IMR-90 (cell line): ENCODE results near the gene OBP2B. TPM values are rescaled to one million over a fixed set of nuclear protein-coding genes. Genes with fewer than 3 reads are reported as not detected.
"Not testable (repeated sequence)": the region's sequence is repeated elsewhere in the genome, so short reads cannot be mapped to it uniquely, and the experiment has no call there.

Experiments
- ATAC-seq: fragments of 200-7000 bp; cut with Tn5 transposase; 2 replicates; pipeline ENCODE4 v1.9.1; 2020; ENCODE audit warnings: low read depth, mild to moderate bottlenecking, moderate library complexity
- BruUV-seq: library from RNA; stranded (reverse); fragments of 400-500 nt; replicated peaks from 2 replicates; lab custom pipeline; 2021; lab: Mats Ljungman, UMichigan
- CTCF ChIA-PET: fragments of 300-600 bp; formaldehyde crosslinking; extraction: SDS; loops from one replicate; lab custom pipeline; 2021; ENCODE audit warnings: antibody characterized with exemption; lab: Yijun Ruan, JAX
- POLR2A ChIA-PET: fragments of 300-600 bp; sonication (Branson Sonifier 250); formaldehyde crosslinking; loops from one replicate; lab custom pipeline; 2022; ENCODE audit warnings: antibody characterized with exemption; ENCODE audit not compliant: unreplicated experiment; lab: Charles Lee
- DNase-seq: peaks from one replicate; pipeline ENCODE4 v3.0.0; 2013
- H2AFZ ChIP-seq: replicated peaks from 2 replicates; pipeline ENCODE3; 2013; ENCODE audit warnings: low read length, mild to moderate bottlenecking; ENCODE audit not compliant: poor library complexity
- H2AK5ac ChIP-seq: 2 replicates; pipeline ENCODE4 v1.6.1; 2013; ENCODE audit warnings: low read depth, low read length, inconsistent platforms
- H2AK9ac ChIP-seq: replicated peaks from 2 replicates; pipeline ENCODE3; 2013; ENCODE audit warnings: mild to moderate bottlenecking, low read depth, low read length, moderate library complexity; ENCODE audit not compliant: poor library complexity
- H2BK120ac ChIP-seq: 2 replicates; pipeline ENCODE4 v1.6.1; 2013; ENCODE audit warnings: low read depth, low read length, inconsistent platforms
- H2BK15ac ChIP-seq: 3 replicates; pipeline ENCODE4 v1.6.1; 2013; ENCODE audit warnings: low read depth, low read length, inconsistent platforms
- H2BK20ac ChIP-seq: 2 replicates; pipeline ENCODE4 v1.6.1; 2013; ENCODE audit warnings: low read depth, mild to moderate bottlenecking, inconsistent platforms, low read length, moderate library complexity
- H2BK5ac ChIP-seq: 2 replicates; pipeline ENCODE4 v1.6.1; 2013; ENCODE audit warnings: mild to moderate bottlenecking, low read depth, low read length, inconsistent platforms; ENCODE audit not compliant: poor library complexity, severe bottlenecking
- H3K14ac ChIP-seq: replicated peaks from 2 replicates; pipeline ENCODE4 v1.6.1; 2013; ENCODE audit warnings: low read depth, low read length, inconsistent platforms
- H3K18ac ChIP-seq: 2 replicates; pipeline ENCODE4 v1.6.1; 2013; ENCODE audit warnings: low read depth, low read length, control low read depth
- H3K23ac ChIP-seq: 2 replicates; pipeline ENCODE4 v1.6.1; 2013; ENCODE audit warnings: low read depth, low read length, inconsistent platforms
- H3K27ac ChIP-seq: 2 replicates; pipeline ENCODE4 v1.5.1; 2013; ENCODE audit warnings: mild to moderate bottlenecking, control low read depth, low read length; ENCODE audit not compliant: insufficient read depth
- H3K27me3 ChIP-seq: 2 replicates; pipeline ENCODE4 v1.6.1; 2013; ENCODE audit warnings: low read length; ENCODE audit not compliant: control insufficient read depth, insufficient read depth
- H3K36me3 ChIP-seq: 2 replicates; pipeline ENCODE4 v1.6.1; 2013; ENCODE audit warnings: low read length, mixed read lengths; ENCODE audit not compliant: control insufficient read depth, insufficient read depth
- H3K4ac ChIP-seq: 2 replicates; pipeline ENCODE4 v1.6.1; 2013; ENCODE audit warnings: low read depth, low read length, inconsistent platforms
- H3K4me1 ChIP-seq: 2 replicates; pipeline ENCODE4 v1.6.1; 2013; ENCODE audit warnings: low read length, mixed read lengths; ENCODE audit not compliant: control insufficient read depth, insufficient read depth
- H3K4me2 ChIP-seq: 2 replicates; pipeline ENCODE4 v1.6.1; 2013; ENCODE audit warnings: low read depth, mild to moderate bottlenecking, control low read depth, low read length, moderate library complexity
- H3K4me3 ChIP-seq: 2 replicates; pipeline ENCODE4 v1.5.1; 2013; ENCODE audit warnings: low read depth, mild to moderate bottlenecking, control low read depth, low read length, moderate library complexity; ENCODE audit not compliant: insufficient read depth
- H3K56ac ChIP-seq: 2 replicates; pipeline ENCODE4 v1.6.1; 2013; ENCODE audit warnings: low read length, inconsistent platforms; ENCODE audit not compliant: insufficient read depth; ENCODE audit errors: extremely low read depth
- H3K79me1 ChIP-seq, 2 experiments: 2 replicates each; pipeline ENCODE4 v1.6.1; 2013; ENCODE audit warnings: low read length in 2 of 2, inconsistent platforms in 1 of 2, low read depth in 1 of 2
- H3K9ac ChIP-seq: 2 replicates; pipeline ENCODE4 v1.6.1; 2013; ENCODE audit warnings: low read depth, low read length, control low read depth
- H3K9me1 ChIP-seq: 2 replicates; pipeline ENCODE4 v1.6.1; 2013; ENCODE audit warnings: low read length, inconsistent platforms; ENCODE audit not compliant: insufficient read depth
- H3K9me3 ChIP-seq: 2 replicates; pipeline ENCODE4 v1.6.1; 2013; ENCODE audit warnings: low read length; ENCODE audit not compliant: control insufficient read depth, insufficient read depth
- H4K20me1 ChIP-seq: 2 replicates; pipeline ENCODE4 v1.6.1; 2013; ENCODE audit warnings: low read length, inconsistent platforms; ENCODE audit not compliant: insufficient read depth
- H4K5ac ChIP-seq: 2 replicates; pipeline ENCODE4 v1.6.1; 2013; ENCODE audit warnings: mild to moderate bottlenecking, low read depth, low read length, control low read depth
- H4K8ac ChIP-seq, 2 experiments: 2 replicates each; pipeline ENCODE4 v1.6.1; 2013; ENCODE audit warnings: low read depth in 2 of 2, low read length in 2 of 2, control low read depth in 1 of 2, inconsistent platforms in 1 of 2
- H4K91ac ChIP-seq: 2 replicates; pipeline ENCODE4 v1.6.1; 2013; ENCODE audit warnings: low read depth, low read length, inconsistent platforms; ENCODE audit not compliant: insufficient read depth
- BHLHE40 ChIP-seq: fragments of 150-350 bp; IDR thresholded peaks from 2 replicates; pipeline ENCODE4 v1.6.1; 2016; ENCODE audit warnings: mild to moderate bottlenecking, low read depth, low read length
- MXI1 ChIP-seq: IDR thresholded peaks from 2 replicates; pipeline ENCODE4 v1.6.1; 2012; ENCODE audit warnings: low read depth, mild to moderate bottlenecking, low read length, moderate library complexity, borderline replicate concordance
- POLR2A ChIP-seq: IDR thresholded peaks from 2 replicates; pipeline ENCODE4 v1.6.1; 2012; ENCODE audit warnings: mild to moderate bottlenecking, low read depth, low read length
- RCOR1 ChIP-seq: IDR thresholded peaks from 2 replicates; pipeline ENCODE4 v1.6.1; 2012; ENCODE audit warnings: mild to moderate bottlenecking, low read length, improper control_type of control experiment; ENCODE audit not compliant: insufficient replicate concordance
- WGBS, 2 experiments: methylation state at CpG; one replicate each; pipeline versions ENCODE4 v1.1.5 to v1.1.7; 2013; ENCODE audit warnings: missing lambda C conversion rate in 2 of 2; ENCODE audit not compliant: insufficient read length in 1 of 2; ENCODE audit errors: extremely low coverage in 2 of 2; 5-methylcytosine and 5-hydroxymethylcytosine counted together
- dilution Hi-C: fragments of 300-500 bp; cut with HindIII; formaldehyde crosslinking; loops from one replicate; pipeline ENCODE4 v1.14.3; 2018; ENCODE audit warnings: low sequenced_read_pairs; ENCODE audit not compliant: unreplicated experiment
- in situ Hi-C: fragments of 300-500 bp; cut with MboI; formaldehyde crosslinking; loops from 3 replicates; pipeline ENCODE4 v1.14.3; 2019; ENCODE audit warnings: low sequenced_read_pairs, inconsistent platforms, mixed read lengths
- intact Hi-C: fragments of 100-400 bp; cut with micrococcal nuclease; formaldehyde crosslinking; loops from 2 replicates; pipeline ENCODE4 v1.10.0; 2022
- polyA plus RNA-seq, 3 experiments: library from polyadenylated mRNA; depleted of rRNA; stranded (reverse); fragments of >200 nt; gene quantifications; 2 replicates each; pipeline ENCODE4 v1.2.3, GENCODE V29; 2012; ENCODE audit warnings: low replicate concordance in 1 of 3
- total RNA-seq: library from RNA; depleted of rRNA; stranded (reverse); fragments of >200 nt; gene quantifications from 2 replicates; pipeline ENCODE4 v1.2.3, GENCODE V29; 2012

The OBP2B gene
- total and polyA plus RNA-seq, 2 of the 4 experiments (the other 2 are of a cell fraction) = not detected

GRCh38 chr9:133210202-133210532 is 1.1 kb upstream of the OBP2B start:
- intact Hi-C loops = no loop called here
- no peak overlapping the region for H3K23ac ChIP-seq
- H3K4me1 ChIP-seq = no peaks in the 10 kb centered on the region
- H2BK15ac ChIP-seq = no peak overlapping the region
- no peaks in the 10 kb centered on the region for H3K79me1 ChIP-seq
- no peak overlapping the region for H3K4ac ChIP-seq
- H2BK20ac ChIP-seq = no peak overlapping the region
- no peak overlapping the region for H3K14ac ChIP-seq
- ATAC-seq = no peak
- H2AK5ac ChIP-seq = no peak overlapping the region
- H4K91ac ChIP-seq = no peak overlapping the region
- CTCF ChIA-PET = no interaction called here
- no peak overlapping the region for H4K8ac ChIP-seq
- H2BK5ac ChIP-seq = no peak overlapping the region
- no peak overlapping the region for H3K18ac ChIP-seq
- no peak overlapping the region for H3K4me2 ChIP-seq
- H4K20me1 ChIP-seq = no peaks in the 10 kb centered on the region
- WGBS, 2 experiments = 42% methylated on average over 2 of the region's 7 CpGs; no CpG with 5 or more reads in 1 of the 2 experiments
- BruUV-seq = no TSS peak
- DNase-seq = no peak
- H3K56ac ChIP-seq = no peak overlapping the region
- POLR2A ChIA-PET = no interaction called here
- no peak overlapping the region for H3K27ac ChIP-seq
- H2BK120ac ChIP-seq = no peak overlapping the region
- no peak overlapping the region for H4K5ac ChIP-seq
- H3K9me1 ChIP-seq = no peaks in the 10 kb centered on the region
- in situ Hi-C loops = no loop called here
- H2AK9ac ChIP-seq = no peak overlapping the region
- peaks cover 14% of the 10 kb centered on the region for H3K27me3 ChIP-seq
- no peak overlapping the region for H3K4me3 ChIP-seq
- H3K9ac ChIP-seq = no peak overlapping the region
- no peak overlapping the region for H2AFZ ChIP-seq
- dilution Hi-C loops = no loop called here
- H3K9me3 ChIP-seq = no peaks in the 10 kb centered on the region; the same call in 1 of the 2 replicates
- TF ChIP-seq POLR2A (no peak), RCOR1 (no peak), BHLHE40 (no peak), MXI1 (no peak)
- no peaks in the 10 kb centered on the region for H3K36me3 ChIP-seq

GRCh38 chr9:133209327-133210201 is 514 bp upstream of the OBP2B start:
- BruUV-seq, H3K18ac ChIP-seq, H3K4me2 ChIP-seq, H3K9ac ChIP-seq, H3K36me3 ChIP-seq, H2BK20ac ChIP-seq, H3K79me1 ChIP-seq, POLR2A ChIA-PET, DNase-seq, H4K5ac ChIP-seq, dilution Hi-C loops, H3K4me1 ChIP-seq, H2AK5ac ChIP-seq, in situ Hi-C loops, H4K8ac ChIP-seq, H3K56ac ChIP-seq, H3K4ac ChIP-seq, H3K23ac ChIP-seq, H2BK5ac ChIP-seq, H3K9me1 ChIP-seq, H4K20me1 ChIP-seq, CTCF ChIA-PET, H3K9me3 ChIP-seq, H4K91ac ChIP-seq, ATAC-seq, H2BK120ac ChIP-seq, H2AK9ac ChIP-seq, H2BK15ac ChIP-seq, H2AFZ ChIP-seq, H3K27ac ChIP-seq, H3K14ac ChIP-seq, intact Hi-C loops, H3K4me3 ChIP-seq: not testable (repeated sequence)
- 30% methylated on average over 2 of the region's 29 CpGs; no CpG with 5 or more reads in 1 of the 2 experiments for WGBS, 2 experiments
- H3K27me3 ChIP-seq = peaks cover 16% of the 10 kb centered on the region
